IPS DF 6.9 (cell line): Measurements from ENCODE around the gene ARHGAP24.

Experiments used
- DNase-seq: peaks from one replicate; pipeline ENCODE4 v3.0.0-alpha.2; 2013; ENCODE audit warnings: low read depth, low spot score
- H3K27ac ChIP-seq: one replicate; pipeline ENCODE4 v1.5.1; 2013; ENCODE audit warnings: low read length, control low read depth
- H3K27me3 ChIP-seq: 2 replicates; pipeline ENCODE4 v1.6.1; 2013; ENCODE audit warnings: mild to moderate bottlenecking, low read length; ENCODE audit not compliant: control insufficient read depth, insufficient read depth
- H3K36me3 ChIP-seq: 2 replicates; pipeline ENCODE4 v1.6.1; 2013; ENCODE audit warnings: low read length; ENCODE audit not compliant: control insufficient read depth, insufficient read depth
- H3K4me1 ChIP-seq: 2 replicates; pipeline ENCODE4 v1.6.1; 2013; ENCODE audit warnings: low read length; ENCODE audit not compliant: control insufficient read depth, insufficient read depth
- H3K4me3 ChIP-seq: 2 replicates; pipeline ENCODE4 v1.5.1; 2013; ENCODE audit warnings: mild to moderate bottlenecking, low read length
- H3K9me3 ChIP-seq: 2 replicates; pipeline ENCODE4 v1.6.1; 2013; ENCODE audit warnings: low read length, inconsistent platforms; ENCODE audit not compliant: control insufficient read depth, insufficient read depth
- WGBS: extraction: QIAGEN DNeasy Blood & Tissue Kit; methylation state at CpG from one replicate; pipeline ENCODE4 v1.1.7; 2013; ENCODE audit warnings: mixed read lengths, missing lambda C conversion rate; ENCODE audit not compliant: insufficient read length, insufficient coverage; 5-methylcytosine and 5-hydroxymethylcytosine counted together

Gene ARHGAP24

DNA sequence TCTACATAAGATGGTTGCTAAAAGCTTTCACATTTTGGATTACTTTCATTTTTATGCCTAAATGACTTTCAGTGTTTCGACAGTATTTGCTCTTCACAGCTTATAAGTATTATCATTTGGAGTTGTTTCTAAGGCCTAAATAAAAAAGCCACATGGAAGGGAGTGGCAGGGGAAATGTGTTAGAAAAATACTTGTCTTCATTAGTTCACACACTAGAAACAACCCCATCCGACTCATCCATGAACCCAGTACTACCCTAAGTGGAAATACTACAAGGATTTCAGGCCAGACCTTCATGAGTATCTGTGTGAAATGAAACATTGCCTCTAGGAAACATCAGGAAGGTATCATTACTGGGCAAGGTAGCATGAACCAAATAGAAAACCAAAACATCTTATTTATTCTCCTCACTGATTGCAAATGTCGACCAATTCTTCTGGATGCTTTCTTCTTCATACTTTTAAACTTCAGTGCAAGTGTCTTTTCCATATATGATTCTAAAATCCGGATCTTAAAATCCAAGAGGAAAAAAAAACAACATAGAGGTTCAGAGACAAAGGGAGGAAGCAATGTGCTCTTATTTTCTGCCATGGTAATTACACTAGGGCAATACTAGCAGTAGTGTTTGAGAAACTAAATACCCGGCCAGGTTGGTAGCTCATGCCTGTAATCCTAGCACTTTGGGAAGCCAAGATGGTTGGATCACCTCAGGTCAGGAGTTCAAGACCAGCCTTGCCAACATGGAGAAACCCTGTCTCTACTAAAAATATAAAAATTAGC is 349.4 kb downstream of the ARHGAP24 start:
- Histone ChIP-seq H3K4me3 (no peak overlapping the region), H3K36me3 (no peaks in the 10 kb centered on the region), H3K9me3 (no peaks in the 10 kb centered on the region), H3K4me1 (peaks cover 4% of the 10 kb centered on the region; the same call in 1 of the 2 replicates), H3K27me3 (no peaks in the 10 kb centered on the region), H3K27ac (no peak overlapping the region)
- no peak for DNase-seq
- WGBS: no CpG with 5 or more reads among the region's 5 CpGs

DNA sequence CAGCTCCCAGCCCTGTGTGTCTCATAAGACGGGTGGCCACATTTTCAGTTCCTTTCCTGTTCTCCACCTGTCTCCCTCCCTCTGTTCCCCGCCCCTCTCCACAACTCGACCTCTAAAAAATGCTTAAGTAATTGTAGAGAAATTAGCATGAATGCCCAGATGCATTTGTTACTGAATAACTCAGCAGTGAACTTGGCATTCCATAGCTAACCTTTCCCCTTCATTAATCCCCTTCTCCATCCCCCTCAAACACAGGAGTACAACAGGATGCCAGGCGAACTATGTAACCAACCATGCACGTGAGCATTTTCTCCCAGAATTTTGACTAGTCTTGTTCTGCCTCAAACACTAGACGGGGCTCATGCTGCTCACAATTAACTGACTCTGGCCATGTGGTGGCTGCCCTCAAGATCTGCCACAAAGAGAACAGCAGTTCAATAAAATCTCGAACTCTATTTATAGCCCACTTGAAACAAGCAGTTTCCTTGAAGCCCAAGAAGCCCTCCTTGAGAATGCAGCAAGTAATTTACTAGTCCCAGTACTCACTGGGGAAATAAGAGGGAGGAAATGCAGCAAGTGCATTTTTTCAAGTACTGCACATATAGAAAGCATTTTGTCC is 351.2 kb downstream of the ARHGAP24 start:
- Histone ChIP-seq H3K4me3 (no peak overlapping the region), H3K27me3 (no peaks in the 10 kb centered on the region), H3K9me3 (no peaks in the 10 kb centered on the region), H3K36me3 (no peaks in the 10 kb centered on the region), H3K4me1 (peaks cover 4% of the 10 kb centered on the region; the same call in 1 of the 2 replicates), H3K27ac (no peak overlapping the region)
- WGBS: no CpG with 5 or more reads among the region's 7 CpGs
- DNase-seq: peak; percentile 63

- no peaks in the 10 kb centered on the region for H3K27me3 ChIP-seq
- no peaks in the 10 kb centered on the region for H3K9me3 ChIP-seq
- no peak for DNase-seq
- H3K4me1 ChIP-seq: peaks cover 8% of the 10 kb centered on the region; the same call in 1 of the 2 replicates
- no peak overlapping the region for H3K4me3 ChIP-seq
- H3K27ac ChIP-seq: no peak overlapping the region
- 100% methylated on average over 1 of the region's 13 CpGs for WGBS
- no peaks in the 10 kb centered on the region for H3K36me3 ChIP-seq
Observed at GRCh38 chr4:85828027-85828890, 353.3 kb downstream of the ARHGAP24 start.

- no peaks in the 10 kb centered on the region for H3K27me3 ChIP-seq
- H3K4me1 ChIP-seq: peaks cover 8% of the 10 kb centered on the region; the same call in 1 of the 2 replicates
- no peak overlapping the region for H3K27ac ChIP-seq
- no peaks in the 10 kb centered on the region for H3K9me3 ChIP-seq
- no peak overlapping the region for H3K4me3 ChIP-seq
- WGBS: no CpG with 5 or more reads among the region's 2 CpGs
- DNase-seq: no peak
- no peaks in the 10 kb centered on the region for H3K36me3 ChIP-seq
Observed at GRCh38 chr4:85829276-85830051, 354.5 kb downstream of the ARHGAP24 start.

- H3K27me3 ChIP-seq: no peaks in the 10 kb centered on the region
- 100% methylated on average over 1 of the region's 3 CpGs for WGBS
- no peak overlapping the region for H3K4me3 ChIP-seq
- no peaks in the 10 kb centered on the region for H3K9me3 ChIP-seq
- H3K4me1 ChIP-seq: peaks cover 8% of the 10 kb centered on the region; the same call in 1 of the 2 replicates
- no peak for DNase-seq
- H3K36me3 ChIP-seq: no peaks in the 10 kb centered on the region
- H3K27ac ChIP-seq: no peak overlapping the region
Observed at GRCh38 chr4:85831647-85832046, 356.7 kb downstream of the ARHGAP24 start.

GRCh38 chr4:85833302-85833701 is 358.4 kb downstream of the ARHGAP24 start:
- peaks cover 4% of the 10 kb centered on the region; the same call in 1 of the 2 replicates for H3K4me1 ChIP-seq
- WGBS: no CpG with 5 or more reads among the region's 3 CpGs
- H3K27me3 ChIP-seq: no peaks in the 10 kb centered on the region
- no peak overlapping the region for H3K27ac ChIP-seq
- H3K36me3 ChIP-seq: no peaks in the 10 kb centered on the region
- no peaks in the 10 kb centered on the region for H3K9me3 ChIP-seq
- H3K4me3 ChIP-seq: no peak overlapping the region
- no peak for DNase-seq

- Histone ChIP-seq H3K4me3 (no peak overlapping the region), H3K4me1 (peaks cover 4% of the 10 kb centered on the region; the same call in 1 of the 2 replicates), H3K36me3 (no peaks in the 10 kb centered on the region), H3K27me3 (no peaks in the 10 kb centered on the region), H3K9me3 (no peaks in the 10 kb centered on the region), H3K27ac (no peak overlapping the region)
- WGBS: no CpG with 5 or more reads among the region's 6 CpGs
- DNase-seq: no peak
Observed at GRCh38 chr4:85834934-85835333, 360.0 kb downstream of the ARHGAP24 start.

- no peaks in the 10 kb centered on the region for H3K36me3 ChIP-seq
- no peak overlapping the region for H3K4me3 ChIP-seq
- no peak overlapping the region for H3K27ac ChIP-seq
- DNase-seq: no peak
- no CpG with 5 or more reads among the region's 3 CpGs for WGBS
- H3K9me3 ChIP-seq: no peaks in the 10 kb centered on the region
- H3K27me3 ChIP-seq: no peaks in the 10 kb centered on the region
- 0 out of 2 replicates have a peak, but pooled peaks cover 3% of the 10 kb centered on the region for H3K4me1 ChIP-seq
Observed at GRCh38 chr4:85836588-85837438, 361.9 kb downstream of the ARHGAP24 start.

- no peak overlapping the region for H3K27ac ChIP-seq
- no CpG with 5 or more reads among the region's 4 CpGs for WGBS
- H3K4me3 ChIP-seq: no peak overlapping the region
- no peaks in the 10 kb centered on the region for H3K27me3 ChIP-seq
- DNase-seq: no peak
- H3K9me3 ChIP-seq: no peaks in the 10 kb centered on the region
- H3K4me1 ChIP-seq: no peaks in the 10 kb centered on the region
- no peaks in the 10 kb centered on the region for H3K36me3 ChIP-seq
Observed at GRCh38 chr4:85837439-85837733, 362.4 kb downstream of the ARHGAP24 start.
